OCI-LY1 (cell line): ENCODE measurements around the gene GAB4.

ENCODE experiments used
- H2AFZ ChIP-seq: fragments of 200-600 bp; sonication (generic), shearing (Covaris generic); 2 replicates; pipeline ENCODE4 v1.6.0; 2014; ENCODE audit warnings: antibody characterized with exemption, mild to moderate bottlenecking, low read length
- H3F3A ChIP-seq: fragments of 200-600 bp; sonication (generic), shearing (Covaris generic); 2 replicates; pipeline ENCODE4 v1.6.0; 2014; ENCODE audit warnings: mild to moderate bottlenecking, antibody characterized with exemption, low read length, moderate library complexity; ENCODE audit not compliant: insufficient read depth
- H3K27ac ChIP-seq: fragments of 200-600 bp; sonication (generic); 2 replicates; pipeline ENCODE4 v1.5.1; 2014; ENCODE audit warnings: low read length, mixed run types, mild to moderate bottlenecking, low read depth; ENCODE audit not compliant: poor library complexity, severe bottlenecking
- H3K27me3 ChIP-seq: fragments of 200-600 bp; sonication (generic); 2 replicates; pipeline ENCODE4 v1.6.0; 2014; ENCODE audit warnings: antibody characterized with exemption, mild to moderate bottlenecking, low read length, moderate library complexity; ENCODE audit not compliant: insufficient read depth
- H3K36me3 ChIP-seq: fragments of 200-600 bp; sonication (generic); 2 replicates; pipeline ENCODE4 v1.6.1; 2014; ENCODE audit warnings: mild to moderate bottlenecking, antibody characterized with exemption, low read length, moderate library complexity, mixed read lengths; ENCODE audit not compliant: insufficient read depth
- H3K4me1 ChIP-seq: fragments of 200-600 bp; sonication (generic); 2 replicates; pipeline ENCODE4 v1.5.1; 2014; ENCODE audit warnings: mild to moderate bottlenecking, low read length, moderate library complexity; ENCODE audit not compliant: insufficient read depth, severe bottlenecking
- H3K4me2 ChIP-seq: fragments of 200-600 bp; sonication (generic), shearing (Covaris generic); 2 replicates; pipeline ENCODE4 v1.6.1; 2014; ENCODE audit warnings: low read length
- H3K4me3 ChIP-seq: fragments of 200-600 bp; sonication (generic); 2 replicates; pipeline ENCODE4 v1.5.1; 2014; ENCODE audit warnings: low read length, low read depth, mild to moderate bottlenecking, mixed read lengths; ENCODE audit not compliant: poor library complexity, severe bottlenecking
- H3K79me2 ChIP-seq: fragments of 200-600 bp; shearing (Covaris generic); 2 replicates; pipeline ENCODE4 v1.6.1; 2016; ENCODE audit warnings: mixed run types, low read length, mixed read lengths; ENCODE audit not compliant: insufficient read depth
- H3K9ac ChIP-seq: fragments of 200-600 bp; sonication (generic), shearing (Covaris generic); 2 replicates; pipeline ENCODE4 v1.6.1; 2014; ENCODE audit warnings: mild to moderate bottlenecking, low read length, mixed read lengths
- H3K9me2 ChIP-seq: fragments of 200-600 bp; sonication (generic), shearing (Covaris generic); 2 replicates; pipeline ENCODE4 v1.6.1; 2014; ENCODE audit warnings: low read depth, mild to moderate bottlenecking, low read length, mixed read lengths
- H3K9me3 ChIP-seq: fragments of 200-600 bp; shearing (Covaris generic); 2 replicates; pipeline ENCODE4 v1.6.1; 2014; ENCODE audit warnings: low read length, mixed read lengths
- H4K20me1 ChIP-seq: fragments of 200-600 bp; sonication (generic), shearing (Covaris generic); 2 replicates; pipeline ENCODE4 v1.6.0; 2016; ENCODE audit warnings: mild to moderate bottlenecking, low read length; ENCODE audit not compliant: insufficient read depth
- EZH2 ChIP-seq: fragments of 200-600 bp; sonication (generic), shearing (Covaris generic); IDR thresholded peaks from 2 replicates; pipeline ENCODE4 v1.8.0; 2017; ENCODE audit warnings: borderline replicate concordance, mixed run types, mild to moderate bottlenecking, antibody characterized with exemption, low read length, moderate library complexity, mixed read lengths
- TF ChIP-seq, protein P1 (sequence below): fragments of 200-600 bp; sonication (generic), shearing (Covaris generic); IDR thresholded peaks from 2 replicates; pipeline ENCODE4 v1.5.1; 2017; ENCODE audit warnings: mild to moderate bottlenecking, antibody characterized with exemption, low read length, moderate library complexity, mixed read lengths

GAB4 gene

GRCh38 chr22:16959345-16959930 is 48.6 kb downstream of the GAB4 start:
- H3K4me1 ChIP-seq: no peaks in the 10 kb centered on the region
- no peaks in the 10 kb centered on the region for H4K20me1 ChIP-seq
- TF ChIP-seq, protein P1, sequence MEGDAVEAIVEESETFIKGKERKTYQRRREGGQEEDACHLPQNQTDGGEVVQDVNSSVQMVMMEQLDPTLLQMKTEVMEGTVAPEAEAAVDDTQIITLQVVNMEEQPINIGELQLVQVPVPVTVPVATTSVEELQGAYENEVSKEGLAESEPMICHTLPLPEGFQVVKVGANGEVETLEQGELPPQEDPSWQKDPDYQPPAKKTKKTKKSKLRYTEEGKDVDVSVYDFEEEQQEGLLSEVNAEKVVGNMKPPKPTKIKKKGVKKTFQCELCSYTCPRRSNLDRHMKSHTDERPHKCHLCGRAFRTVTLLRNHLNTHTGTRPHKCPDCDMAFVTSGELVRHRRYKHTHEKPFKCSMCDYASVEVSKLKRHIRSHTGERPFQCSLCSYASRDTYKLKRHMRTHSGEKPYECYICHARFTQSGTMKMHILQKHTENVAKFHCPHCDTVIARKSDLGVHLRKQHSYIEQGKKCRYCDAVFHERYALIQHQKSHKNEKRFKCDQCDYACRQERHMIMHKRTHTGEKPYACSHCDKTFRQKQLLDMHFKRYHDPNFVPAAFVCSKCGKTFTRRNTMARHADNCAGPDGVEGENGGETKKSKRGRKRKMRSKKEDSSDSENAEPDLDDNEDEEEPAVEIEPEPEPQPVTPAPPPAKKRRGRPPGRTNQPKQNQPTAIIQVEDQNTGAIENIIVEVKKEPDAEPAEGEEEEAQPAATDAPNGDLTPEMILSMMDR: no peak
- no peak for TF ChIP-seq EZH2
- H2AFZ ChIP-seq: no peak overlapping the region
- no peak overlapping the region for H3K9ac ChIP-seq
- H3K27ac ChIP-seq: no peak overlapping the region
- no peaks in the 10 kb centered on the region for H3K27me3 ChIP-seq
- no peaks in the 10 kb centered on the region for H3F3A ChIP-seq
- no peaks in the 10 kb centered on the region for H3K9me2 ChIP-seq
- no peak overlapping the region for H3K4me2 ChIP-seq
- no peaks in the 10 kb centered on the region for H3K79me2 ChIP-seq
- no peak overlapping the region for H3K4me3 ChIP-seq
- no peaks in the 10 kb centered on the region for H3K9me3 ChIP-seq
- no peaks in the 10 kb centered on the region for H3K36me3 ChIP-seq

DNA sequence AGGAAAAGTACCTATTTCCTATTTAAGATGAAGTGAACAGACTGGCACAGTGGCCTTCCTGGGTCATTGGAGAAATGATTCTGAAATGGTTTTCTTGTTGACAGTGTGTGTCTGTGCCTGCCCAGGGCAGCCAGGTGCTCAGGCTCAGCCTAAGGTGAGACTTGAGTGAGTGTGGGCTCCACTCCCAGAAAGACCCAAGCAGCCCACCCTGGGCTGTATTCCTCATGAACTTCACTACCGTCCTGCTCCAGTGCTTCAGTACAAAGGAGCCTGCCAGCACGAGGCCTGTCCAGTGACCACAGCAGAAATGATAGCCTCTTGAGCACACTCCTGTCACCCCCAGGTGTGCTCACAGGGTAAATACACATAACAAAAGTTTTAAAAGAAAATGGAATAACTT is 49.5 kb downstream of the GAB4 start:
- H3K79me2 ChIP-seq: no peaks in the 10 kb centered on the region
- no peak overlapping the region for H3K27ac ChIP-seq
- no peaks in the 10 kb centered on the region for H4K20me1 ChIP-seq
- no peaks in the 10 kb centered on the region for H3K36me3 ChIP-seq
- H3K4me3 ChIP-seq: no peak overlapping the region
- no peak overlapping the region for H2AFZ ChIP-seq
- no peak overlapping the region for H3K4me2 ChIP-seq
- no peaks in the 10 kb centered on the region for H3F3A ChIP-seq
- no peaks in the 10 kb centered on the region for H3K9me3 ChIP-seq
- H3K9ac ChIP-seq: no peak overlapping the region
- no peaks in the 10 kb centered on the region for H3K27me3 ChIP-seq
- TF ChIP-seq, protein P1: no peak
- TF ChIP-seq EZH2: no peak
- no peaks in the 10 kb centered on the region for H3K4me1 ChIP-seq
- no peaks in the 10 kb centered on the region for H3K9me2 ChIP-seq

GRCh38 chr22:16957781-16958180 is 50.2 kb downstream of the GAB4 start:
- TF ChIP-seq, protein P1: no peak
- TF ChIP-seq EZH2: no peak
- Histone ChIP-seq H3K9ac (no peak overlapping the region), H3K27ac (no peak overlapping the region), H2AFZ (no peak overlapping the region), H3K9me2 (no peaks in the 10 kb centered on the region), H3K27me3 (no peaks in the 10 kb centered on the region), H3K79me2 (no peaks in the 10 kb centered on the region), H3F3A (no peaks in the 10 kb centered on the region), H3K4me2 (no peak overlapping the region), H3K4me3 (no peak overlapping the region), H3K36me3 (no peaks in the 10 kb centered on the region), H4K20me1 (no peaks in the 10 kb centered on the region), H3K4me1 (no peaks in the 10 kb centered on the region), H3K9me3 (no peaks in the 10 kb centered on the region)
